ENCODE measurements around the gene SHLD1. TPM values are rescaled to one million over a fixed set of nuclear protein-coding genes. Genes with fewer than 3 reads are reported as not detected.

Gene SHLD1
- total RNA-seq, 1 donor from 2014 or later = 3.1 TPM

GRCh38 chr20:5887386-5887785 lies 137.2 kb downstream of the SHLD1 start:
- H3K4me1 Mint-ChIP-seq (ENCODE audit: low read depth) = no peaks in the 10 kb centered on the region

GRCh38 chr20:5888041-5888440 lies 137.8 kb downstream of the SHLD1 start:
- Mint-ChIP-seq H3K27ac (ENCODE audit: unreplicated experiment) (no peak overlapping the region), H3K36me3 (ENCODE audit: low read depth) (no peaks in the 10 kb centered on the region), H3K4me3 (ENCODE audit: unreplicated experiment) (no peak overlapping the region), H3K27me3 (ENCODE audit: low read depth) (peaks cover 27% of the 10 kb centered on the region), H3K4me1 (ENCODE audit: low read depth) (no peaks in the 10 kb centered on the region), H3K9me3 (ENCODE audit: low read depth) (no peaks in the 10 kb centered on the region)
- TF ChIP-seq CTCF (IDR thresholded peaks at IDR 0.05) = no peak
- no peak for DNase-seq (ENCODE audit: low spot score)

More at GRCh38 chr20:5887386-5887785, 137.2 kb downstream of the SHLD1 start:
- Mint-ChIP-seq H3K27ac (ENCODE audit: unreplicated experiment) (no peak overlapping the region), H3K4me3 (ENCODE audit: unreplicated experiment) (no peak overlapping the region), H3K9me3 (ENCODE audit: low read depth) (no peaks in the 10 kb centered on the region), H3K27me3 (ENCODE audit: low read depth) (peaks cover 29% of the 10 kb centered on the region), H3K36me3 (ENCODE audit: low read depth) (no peaks in the 10 kb centered on the region)
- no peak for DNase-seq (ENCODE audit: low spot score)
- no peak for TF ChIP-seq CTCF (IDR thresholded peaks at IDR 0.05)

- Mint-ChIP-seq H3K36me3 (ENCODE audit: low read depth) (no peaks in the 10 kb centered on the region), H3K4me1 (ENCODE audit: low read depth) (no peaks in the 10 kb centered on the region), H3K27me3 (ENCODE audit: low read depth) (peaks cover 24% of the 10 kb centered on the region), H3K9me3 (ENCODE audit: low read depth) (no peaks in the 10 kb centered on the region), H3K4me3 (ENCODE audit: unreplicated experiment) (no peak overlapping the region), H3K27ac (ENCODE audit: unreplicated experiment) (no peak overlapping the region)
- DNase-seq (ENCODE audit: low spot score) = no peak
- TF ChIP-seq CTCF (IDR thresholded peaks at IDR 0.05) = no peak
Measured at GRCh38 chr20:5890773-5891441, 140.7 kb downstream of the SHLD1 start.

- H3K4me3 Mint-ChIP-seq (ENCODE audit: unreplicated experiment) = no peak overlapping the region
- no peak for DNase-seq (ENCODE audit: low spot score)
- no peaks in the 10 kb centered on the region for H3K36me3 Mint-ChIP-seq (ENCODE audit: low read depth)
- no peak overlapping the region for H3K27ac Mint-ChIP-seq (ENCODE audit: unreplicated experiment)
- no peaks in the 10 kb centered on the region for H3K4me1 Mint-ChIP-seq (ENCODE audit: low read depth)
- peaks cover 36% of the 10 kb centered on the region for H3K27me3 Mint-ChIP-seq (ENCODE audit: low read depth)
- H3K9me3 Mint-ChIP-seq (ENCODE audit: low read depth) = no peaks in the 10 kb centered on the region
- no peak for TF ChIP-seq CTCF (IDR thresholded peaks at IDR 0.05)
Measured at GRCh38 chr20:5893052-5893451, 142.9 kb downstream of the SHLD1 start.

GRCh38 chr20:5893621-5894020 lies 143.4 kb downstream of the SHLD1 start:
- Mint-ChIP-seq H3K9me3 (ENCODE audit: low read depth) (no peaks in the 10 kb centered on the region), H3K27me3 (ENCODE audit: low read depth) (peaks cover 33% of the 10 kb centered on the region), H3K4me3 (ENCODE audit: unreplicated experiment) (no peak overlapping the region), H3K36me3 (ENCODE audit: low read depth) (no peaks in the 10 kb centered on the region), H3K4me1 (ENCODE audit: low read depth) (no peaks in the 10 kb centered on the region), H3K27ac (ENCODE audit: unreplicated experiment) (no peak overlapping the region)
- no peak for DNase-seq (ENCODE audit: low spot score)
- no peak for TF ChIP-seq CTCF (IDR thresholded peaks at IDR 0.05)
